Measurements from ENCODE around the gene SSC5D.

The SSC5D gene

GRCh38 chr19:55539090-55539984, 51.1 kb downstream of the SSC5D start:
- DNase-seq, result no peak

GRCh38 chr19:55540619-55541018, 52.4 kb downstream of the SSC5D start:
- no peak for DNase-seq

- no peak for DNase-seq
Observed at GRCh38 chr19:55541091-55541490, 52.9 kb downstream of the SSC5D start.

GRCh38 chr19:55542292-55542855, 54.1 kb downstream of the SSC5D start:
- no peak for DNase-seq

- no peak for DNase-seq
Observed at GRCh38 chr19:55543567-55543966, 55.3 kb downstream of the SSC5D start.

GRCh38 chr19:55544014-55544413, 55.8 kb downstream of the SSC5D start:
- DNase-seq, result no peak

GRCh38 chr19:55544776-55545439, 56.7 kb downstream of the SSC5D start:
- no peak for DNase-seq

- no peak for DNase-seq
Observed at GRCh38 chr19:55545443-55545842, 57.2 kb downstream of the SSC5D start, which contains the start of gene SBK3. Gene SBK3, minus strand, starts transcription at chr19:55545543. Its CDS starts 0 bp downstream, at chr19:55545543.

- no peak for DNase-seq
Observed at GRCh38 chr19:55546011-55546410, 57.8 kb downstream of the SSC5D start.

- DNase-seq, result peak; percentile 75
Observed at GRCh38 chr19:55546822-55547614, 58.8 kb downstream of the SSC5D start.

GRCh38 chr19:55549500-55550320, 61.5 kb downstream of the SSC5D start:
- DNase-seq, result peak; percentile 95

- peak; percentile 62 for DNase-seq
Observed at GRCh38 chr19:55550321-55550650, 62.0 kb downstream of the SSC5D start.

- no peak for DNase-seq
Observed at GRCh38 chr19:55552206-55552605, 64.0 kb downstream of the SSC5D start.

GRCh38 chr19:55552620-55553019, 64.4 kb downstream of the SSC5D start:
- peak; percentile 91 for DNase-seq

- peak; percentile 8 for DNase-seq
Observed at GRCh38 chr19:55553217-55554182, 65.3 kb downstream of the SSC5D start.

- no peak for DNase-seq
Observed at GRCh38 chr19:55554302-55554701, 66.1 kb downstream of the SSC5D start.

- no peak for DNase-seq
Observed at GRCh38 chr19:55554741-55555152, 66.5 kb downstream of the SSC5D start.

- DNase-seq, result no peak
Observed at GRCh38 chr19:55559684-55560083, 71.4 kb downstream of the SSC5D start.

GRCh38 chr19:55563261-55563690, 75.0 kb downstream of the SSC5D start:
- no peak for DNase-seq

GRCh38 chr19:55566823-55567222, 78.6 kb downstream of the SSC5D start:
- no peak for DNase-seq

All from fibroblast of skin of right biceps (primary cell).